ENCODE data around the gene SERPINB6. TPM values are rescaled to one million over a fixed set of nuclear protein-coding genes. Genes with fewer than 3 reads are reported as not detected.

The SERPINB6 gene
- total and polyA plus RNA-seq, 8 donors, result 79.1 to 281 (median 156) TPM

GRCh38 chr6:3013901-3014674 is 42.7 kb upstream of the SERPINB6 start:
- Histone ChIP-seq H3K27ac (no peak overlapping the region), H3K36me3 (peaks cover 33 to 94% (median 88%) of the 10 kb centered on the region in 4 donors), H3K4me1 (peaks cover 0 to 2% (median 0%) of the 10 kb centered on the region in 4 donors), H3K27me3 (no peaks in the 10 kb centered on the region), H3K4me3 (no peak overlapping the region), H3K9me3 (peaks cover 0 to 22% (median 12%) of the 10 kb centered on the region in 4 donors)
- WGBS, 5 donors, result 87 to 92% (median 91%) methylated on average over 18 of the region's 18 CpGs
- intact Hi-C loops (cut with DNase I; ENCODE audit: low total_unique reads), result no loop called here
- TF ChIP-seq CTCF (IDR thresholded peaks at IDR 0.05), result no peak
- TF ChIP-seq POLR2A (IDR thresholded peaks at IDR 0.05), result no peak
- TF ChIP-seq POLR2AphosphoS5 (IDR thresholded peaks at IDR 0.05), result no peak
- TF ChIP-seq EP300 (IDR thresholded peaks at IDR 0.05), result no peak
- DNase-seq, result no peak

GRCh38 chr6:3013486-3013885 is 42.1 kb upstream of the SERPINB6 start:
- no peak for TF ChIP-seq POLR2A (IDR thresholded peaks at IDR 0.05)
- TF ChIP-seq POLR2AphosphoS5 (IDR thresholded peaks at IDR 0.05), result no peak
- no peak for TF ChIP-seq EP300 (IDR thresholded peaks at IDR 0.05)
- no peak for TF ChIP-seq CTCF (IDR thresholded peaks at IDR 0.05)
- DNase-seq, result peak in 1 of 2 donors; percentile 38
- H3K4me3 ChIP-seq, result no peak overlapping the region
- H3K27ac ChIP-seq, result peak overlapping the region in 1 of 5 donors; percentile 50
- 64 to 85% (median 75%) methylated on average over 2 of the region's 2 CpGs for WGBS, 5 donors
- intact Hi-C loops (cut with DNase I; ENCODE audit: low total_unique reads), result no loop called here
- no peaks in the 10 kb centered on the region for H3K27me3 ChIP-seq
- peaks cover 33 to 98% (median 93%) of the 10 kb centered on the region in 4 donors for H3K36me3 ChIP-seq
- peaks cover 0 to 22% (median 12%) of the 10 kb centered on the region in 4 donors for H3K9me3 ChIP-seq
- no peaks in the 10 kb centered on the region for H3K4me1 ChIP-seq

GRCh38 chr6:3011592-3011991 is 40.2 kb upstream of the SERPINB6 start:
- TF ChIP-seq POLR2AphosphoS5 (IDR thresholded peaks at IDR 0.05), result no peak
- TF ChIP-seq POLR2A (IDR thresholded peaks at IDR 0.05), result no peak
- no peak for TF ChIP-seq EP300 (IDR thresholded peaks at IDR 0.05)
- TF ChIP-seq CTCF (IDR thresholded peaks at IDR 0.05), result no peak
- Histone ChIP-seq H3K36me3 (peaks cover 30 to 97% (median 93%) of the 10 kb centered on the region in 4 donors), H3K9me3 (peaks cover 0 to 22% (median 12%) of the 10 kb centered on the region in 4 donors), H3K4me3 (no peak overlapping the region), H3K27me3 (no peaks in the 10 kb centered on the region), H3K27ac (no peak overlapping the region), H3K4me1 (no peaks in the 10 kb centered on the region)
- no peak for DNase-seq
- intact Hi-C loops (cut with DNase I; ENCODE audit: low total_unique reads), result no loop called here

GRCh38 chr6:3011158-3011557 is 39.8 kb upstream of the SERPINB6 start:
- no peak overlapping the region for H3K4me3 ChIP-seq
- no peaks in the 10 kb centered on the region for H3K27me3 ChIP-seq
- H3K4me1 ChIP-seq, result no peaks in the 10 kb centered on the region
- peaks cover 32 to 97% (median 93%) of the 10 kb centered on the region in 4 donors for H3K36me3 ChIP-seq
- DNase-seq, result no peak
- no peak overlapping the region for H3K27ac ChIP-seq
- TF ChIP-seq POLR2A (IDR thresholded peaks at IDR 0.05) (no peak), EP300 (IDR thresholded peaks at IDR 0.05) (no peak), CTCF (IDR thresholded peaks at IDR 0.05) (no peak), POLR2AphosphoS5 (IDR thresholded peaks at IDR 0.05) (no peak)
- H3K9me3 ChIP-seq, result peaks cover 0 to 22% (median 12%) of the 10 kb centered on the region in 4 donors
- intact Hi-C loops (cut with DNase I; ENCODE audit: low total_unique reads), result no loop called here

All from stomach (tissue), 9 donors.